Activated CD4-positive, alpha-beta memory T cell treated with anti-CD3 and anti-CD28 coated beads, Interleukin-2, amount 10 ng/mL, durations not matched to agents 7 days and 5 days (primary cell): ENCODE results near the gene OLFM2. TPM values are rescaled to one million over a fixed set of nuclear protein-coding genes. Genes with fewer than 3 reads are reported as not detected.
"Not testable (repeated sequence)": the region's sequence is repeated elsewhere in the genome, so short reads cannot be mapped to it uniquely, and the experiment has no call there.

Experiments
- CTCF ChIA-PET: fragments of 350-600 bp; sonication (Branson Sonifier 250); formaldehyde crosslinking; loops from one replicate; lab custom pipeline; 2021; ENCODE audit warnings: antibody characterized with exemption, inconsistent platforms; lab: Charles Lee
- POLR2A ChIA-PET: fragments of 350-600 bp; sonication (Branson Sonifier 250); formaldehyde crosslinking; loops from one replicate; lab custom pipeline; 2021; ENCODE audit warnings: antibody characterized with exemption; lab: Charles Lee
- DNase-seq: peaks from one replicate; pipeline ENCODE4 v3.0.0-alpha.2; 2020
- H3K27ac Mint-ChIP-seq: one replicate; pipeline ENCODE4 v1.8.0; 2021; ENCODE audit warnings: mild to moderate bottlenecking, mixed read lengths
- H3K27me3 Mint-ChIP-seq: one replicate; pipeline ENCODE4 v1.8.0; 2021; ENCODE audit warnings: mixed read lengths
- H3K36me3 Mint-ChIP-seq: one replicate; pipeline ENCODE4 v1.8.0; 2021; ENCODE audit warnings: low read depth, mixed read lengths
- H3K4me1 Mint-ChIP-seq: one replicate; pipeline ENCODE4 v1.8.0; 2021; ENCODE audit warnings: mixed read lengths
- H3K4me3 Mint-ChIP-seq: one replicate; pipeline ENCODE4 v1.8.0; 2021; ENCODE audit warnings: mild to moderate bottlenecking, mixed read lengths
- H3K9me3 Mint-ChIP-seq: one replicate; pipeline ENCODE4 v1.8.0; 2021; ENCODE audit warnings: mixed read lengths
- total RNA-seq, 2 experiments: library from RNA; stranded (reverse); gene quantifications; one replicate each; pipeline ENCODE4 v1.2.3, GENCODE V29; 2021

The OLFM2 gene
- total RNA-seq, 2 experiments from 2014 or later, result 9.7 to 10.5 TPM

GRCh38 chr19:9937001-9937411 lies 691 bp upstream of the OLFM2 start:
- ChIA-PET CTCF (no interaction called here), POLR2A (no interaction called here)
- DNase-seq, result no peak
- peak overlapping the region; percentile 11 for H3K4me3 Mint-ChIP-seq
- peaks cover 10% of the 10 kb centered on the region for H3K4me1 Mint-ChIP-seq
- no peak overlapping the region for H3K27ac Mint-ChIP-seq
- H3K9me3 Mint-ChIP-seq, result peaks cover 4% of the 10 kb centered on the region
- peaks cover 42% of the 10 kb centered on the region for H3K27me3 Mint-ChIP-seq
- H3K36me3 Mint-ChIP-seq, result peaks cover 2% of the 10 kb centered on the region

- no peak overlapping the region for H3K4me3 Mint-ChIP-seq
- peaks cover 2% of the 10 kb centered on the region for H3K36me3 Mint-ChIP-seq
- DNase-seq, result no peak
- ChIA-PET POLR2A (no interaction called here), CTCF (no interaction called here)
- H3K9me3 Mint-ChIP-seq, result no peaks in the 10 kb centered on the region
- no peak overlapping the region for H3K27ac Mint-ChIP-seq
- H3K4me1 Mint-ChIP-seq, result peaks cover 13% of the 10 kb centered on the region
- peaks cover 47% of the 10 kb centered on the region for H3K27me3 Mint-ChIP-seq
Observed at GRCh38 chr19:9935506-9936325, 599 bp downstream of the OLFM2 start.

- Mint-ChIP-seq H3K9me3 (no peaks in the 10 kb centered on the region), H3K36me3 (peaks cover 2% of the 10 kb centered on the region), H3K4me3 (no peak overlapping the region), H3K4me1 (peaks cover 13% of the 10 kb centered on the region), H3K27me3 (peaks cover 46% of the 10 kb centered on the region), H3K27ac (no peak overlapping the region)
- CTCF ChIA-PET, result interaction anchor here (0.7 to 4.8 kb wide), 2 partner anchors 83 to 178 kb away, joined by 3 to 23 read pairs; partner anchors contain the start of gene P2RY11
- POLR2A ChIA-PET, result no interaction called here
- DNase-seq, result peak; percentile 85
Observed at GRCh38 chr19:9934132-9934950, 2.0 kb downstream of the OLFM2 start.

- Mint-ChIP-seq H3K9me3 (no peaks in the 10 kb centered on the region), H3K4me3 (no peak overlapping the region), H3K4me1 (peaks cover 13% of the 10 kb centered on the region), H3K27me3 (peaks cover 43% of the 10 kb centered on the region), H3K36me3 (peaks cover 2% of the 10 kb centered on the region), H3K27ac (no peak overlapping the region)
- CTCF ChIA-PET, result interaction anchor here (0.5 to 4.8 kb wide), 12 partner anchors 12 to 198 kb away, joined by 3 to 45 read pairs (median 6); partner anchors contain the start of genes P2RY11 and PPAN
- no peak for DNase-seq
- POLR2A ChIA-PET, result no interaction called here
Observed at GRCh38 chr19:9932835-9933234, 3.5 kb downstream of the OLFM2 start.

- Mint-ChIP-seq H3K27me3 (peaks cover 37% of the 10 kb centered on the region), H3K9me3 (no peaks in the 10 kb centered on the region), H3K4me1 (peaks cover 10% of the 10 kb centered on the region), H3K4me3 (no peak overlapping the region), H3K27ac (no peak overlapping the region), H3K36me3 (no peaks in the 10 kb centered on the region)
- POLR2A ChIA-PET, result no interaction called here
- no peak for DNase-seq
- CTCF ChIA-PET, result interaction anchor here (0.7 to 4.8 kb wide), 14 partner anchors 11 to 798 kb away, joined by 3 to 45 read pairs (median 6); partner anchors contain the start of genes P2RY11 and PPAN
Observed at GRCh38 chr19:9931629-9932028, 4.7 kb downstream of the OLFM2 start.

- no peak overlapping the region for H3K27ac Mint-ChIP-seq
- CTCF ChIA-PET, result no interaction called here
- H3K4me3 Mint-ChIP-seq, result no peak overlapping the region
- H3K4me1 Mint-ChIP-seq, result no peaks in the 10 kb centered on the region
- POLR2A ChIA-PET, result no interaction called here
- DNase-seq, result no peak
- H3K36me3 Mint-ChIP-seq, result no peaks in the 10 kb centered on the region
- peaks cover 13% of the 10 kb centered on the region for H3K27me3 Mint-ChIP-seq
- H3K9me3 Mint-ChIP-seq, result no peaks in the 10 kb centered on the region
Observed at GRCh38 chr19:9923440-9923839, 12.9 kb downstream of the OLFM2 start.

- CTCF ChIA-PET, result interaction anchor here (3.3 kb wide), 1 partner anchor 8 kb away, joined by 14 read pairs; no protein-coding TSS in a partner anchor
- H3K27ac Mint-ChIP-seq, POLR2A ChIA-PET, H3K9me3 Mint-ChIP-seq, H3K4me3 Mint-ChIP-seq, H3K4me1 Mint-ChIP-seq, DNase-seq, H3K36me3 Mint-ChIP-seq: not testable (repeated sequence)
- H3K27me3 Mint-ChIP-seq, result peaks cover 14% of the 10 kb centered on the region
Observed at GRCh38 chr19:9922782-9923379, 13.4 kb downstream of the OLFM2 start.

- Mint-ChIP-seq H3K4me1 (peaks cover 15% of the 10 kb centered on the region), H3K4me3 (no peak overlapping the region), H3K9me3 (no peaks in the 10 kb centered on the region), H3K27me3 (peaks cover 30% of the 10 kb centered on the region), H3K27ac (no peak overlapping the region), H3K36me3 (no peaks in the 10 kb centered on the region)
- DNase-seq, result peak; percentile 22
- ChIA-PET CTCF (no interaction called here), POLR2A (no interaction called here)
Observed at GRCh38 chr19:9917321-9917720, 19.0 kb downstream of the OLFM2 start.

GRCh38 chr19:9916719-9917118 lies 19.6 kb downstream of the OLFM2 start:
- POLR2A ChIA-PET, result no interaction called here
- Mint-ChIP-seq H3K27ac (no peak overlapping the region), H3K27me3 (peaks cover 30% of the 10 kb centered on the region), H3K4me3 (no peak overlapping the region), H3K4me1 (peaks cover 15% of the 10 kb centered on the region), H3K36me3 (no peaks in the 10 kb centered on the region), H3K9me3 (no peaks in the 10 kb centered on the region)
- CTCF ChIA-PET, result no interaction called here
- no peak for DNase-seq

- no peak overlapping the region for H3K27ac Mint-ChIP-seq
- ChIA-PET CTCF (interaction anchor here (0.7 kb wide), 1 partner anchor 83 kb away, joined by 4 read pairs; no protein-coding TSS in a partner anchor), POLR2A (no interaction called here)
- H3K36me3 Mint-ChIP-seq, result no peaks in the 10 kb centered on the region
- H3K4me3 Mint-ChIP-seq, result peak overlapping the region; percentile 46
- H3K4me1 Mint-ChIP-seq, result peaks cover 15% of the 10 kb centered on the region
- H3K27me3 Mint-ChIP-seq, result peaks cover 31% of the 10 kb centered on the region
- DNase-seq, result peak; percentile 87
- no peaks in the 10 kb centered on the region for H3K9me3 Mint-ChIP-seq
Observed at GRCh38 chr19:9914315-9915207, 21.8 kb downstream of the OLFM2 start.

- peak overlapping the region; percentile 46 for H3K4me3 Mint-ChIP-seq
- no peak for DNase-seq
- POLR2A ChIA-PET, result no interaction called here
- CTCF ChIA-PET, result no interaction called here
- no peak overlapping the region for H3K27ac Mint-ChIP-seq
- H3K9me3 Mint-ChIP-seq, result no peaks in the 10 kb centered on the region
- H3K27me3 Mint-ChIP-seq, result peaks cover 33% of the 10 kb centered on the region
- no peaks in the 10 kb centered on the region for H3K36me3 Mint-ChIP-seq
- H3K4me1 Mint-ChIP-seq, result peaks cover 15% of the 10 kb centered on the region
Observed at GRCh38 chr19:9914001-9914314, 22.4 kb downstream of the OLFM2 start.

- Mint-ChIP-seq H3K27ac (no peak overlapping the region), H3K27me3 (peaks cover 29% of the 10 kb centered on the region), H3K9me3 (no peaks in the 10 kb centered on the region), H3K4me1 (peaks cover 15% of the 10 kb centered on the region), H3K4me3 (no peak overlapping the region), H3K36me3 (no peaks in the 10 kb centered on the region)
- DNase-seq, result no peak
- CTCF ChIA-PET, result no interaction called here
- POLR2A ChIA-PET, result no interaction called here
Observed at GRCh38 chr19:9913237-9914000, 22.9 kb downstream of the OLFM2 start.
